Cardiac fibroblast (primary cell): ENCODE results near the gene SBK3.

ENCODE experiments used
- DNase-seq, 2 donors: peaks; one replicate each; pipeline versions ENCODE4 v3.0.0 to v3.0.0-alpha.2; 2010; ENCODE audit warnings: low read depth in 2 of 2
- H3K4me3 ChIP-seq, 2 donors: replicated peaks in 1 of 2; 1 replicate in 1 of 2; 2 replicates in 1 of 2; pipeline ENCODE4 v1.5.1; 2011; ENCODE audit warnings: low read depth in 2 of 2, low read length in 2 of 2, mild to moderate bottlenecking in 2 of 2, moderate library complexity in 1 of 2
- CTCF ChIP-seq: IDR thresholded peaks from one replicate; pipeline ENCODE4 v1.5.1; 2011; ENCODE audit warnings: low read depth, mild to moderate bottlenecking, low read length, inconsistent platforms

Gene SBK3

GRCh38 chr19:55508120-55508519 is 37.2 kb downstream of the SBK3 start:
- no peak for DNase-seq
- no peak for TF ChIP-seq CTCF
- H3K4me3 ChIP-seq, result no peak overlapping the region

- DNase-seq, result no peak
- TF ChIP-seq CTCF, result no peak
- H3K4me3 ChIP-seq, result no peak overlapping the region
These were observed 40.4 kb downstream of the SBK3 start for GRCh38 chr19:55504981-55505380.

- no peak overlapping the region for H3K4me3 ChIP-seq
- no peak for TF ChIP-seq CTCF
These were observed 41.1 kb downstream of the SBK3 start for GRCh38 chr19:55504252-55504603.

GRCh38 chr19:55503502-55504251 is 41.7 kb downstream of the SBK3 start:
- TF ChIP-seq CTCF, result peak; percentile 98
- peak overlapping the region; percentile 54 to 57 for H3K4me3 ChIP-seq
- peak; percentile 91 to 94 for DNase-seq

More at GRCh38 chr19:55504252-55504603, 41.1 kb downstream of the SBK3 start:
- DNase-seq, result no peak

- DNase-seq, result no peak
- no peak overlapping the region for H3K4me3 ChIP-seq
- TF ChIP-seq CTCF, result no peak
These were observed 42.2 kb downstream of the SBK3 start for GRCh38 chr19:55503157-55503501.

- no peak for TF ChIP-seq CTCF
- DNase-seq, result no peak
- H3K4me3 ChIP-seq, result no peak overlapping the region
These were observed 43.0 kb downstream of the SBK3 start for GRCh38 chr19:55502197-55502952.
